ENCODE results near the gene ZNF628.

DNA sequence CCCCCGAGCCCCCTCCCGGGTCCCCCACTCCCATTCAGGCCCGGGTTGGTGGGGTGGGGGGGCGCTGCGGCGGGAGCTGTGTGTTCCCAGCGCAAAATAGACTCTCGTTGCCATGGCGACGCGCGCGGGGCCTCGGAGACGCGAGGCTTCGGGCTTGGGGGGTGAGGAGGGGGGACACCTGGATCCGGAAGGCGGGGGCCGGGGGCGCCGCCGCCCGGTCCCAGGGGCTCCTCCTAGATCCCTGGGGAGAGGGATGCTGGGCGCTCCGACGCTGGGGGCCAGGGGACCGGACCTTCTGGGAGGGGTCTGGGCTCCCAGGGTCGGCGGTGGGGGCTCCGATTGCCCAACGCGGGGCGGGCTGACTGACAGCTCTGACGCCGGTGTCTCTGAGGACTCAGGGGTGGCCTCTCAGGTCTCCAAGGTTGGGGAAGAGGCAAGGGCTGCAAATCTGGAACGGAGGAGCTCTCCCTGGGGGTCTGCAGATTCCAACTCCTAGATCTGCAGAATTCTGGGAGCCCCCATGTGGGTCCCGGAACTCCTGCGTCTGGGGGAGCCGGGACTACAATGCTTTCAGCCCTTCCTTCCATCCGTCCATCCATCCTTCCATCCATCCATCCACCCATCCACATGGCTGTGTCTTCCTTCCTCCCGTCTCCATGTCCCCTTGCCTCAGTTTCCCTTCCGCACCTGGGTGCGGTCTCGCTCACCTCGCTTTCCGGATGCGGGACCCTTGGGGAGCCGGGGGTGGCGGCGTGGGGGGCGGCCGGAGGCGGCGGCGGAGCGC lies 24.3 kb upstream of the ZNF628 start:
- TF ChIP-seq, protein P1, sequence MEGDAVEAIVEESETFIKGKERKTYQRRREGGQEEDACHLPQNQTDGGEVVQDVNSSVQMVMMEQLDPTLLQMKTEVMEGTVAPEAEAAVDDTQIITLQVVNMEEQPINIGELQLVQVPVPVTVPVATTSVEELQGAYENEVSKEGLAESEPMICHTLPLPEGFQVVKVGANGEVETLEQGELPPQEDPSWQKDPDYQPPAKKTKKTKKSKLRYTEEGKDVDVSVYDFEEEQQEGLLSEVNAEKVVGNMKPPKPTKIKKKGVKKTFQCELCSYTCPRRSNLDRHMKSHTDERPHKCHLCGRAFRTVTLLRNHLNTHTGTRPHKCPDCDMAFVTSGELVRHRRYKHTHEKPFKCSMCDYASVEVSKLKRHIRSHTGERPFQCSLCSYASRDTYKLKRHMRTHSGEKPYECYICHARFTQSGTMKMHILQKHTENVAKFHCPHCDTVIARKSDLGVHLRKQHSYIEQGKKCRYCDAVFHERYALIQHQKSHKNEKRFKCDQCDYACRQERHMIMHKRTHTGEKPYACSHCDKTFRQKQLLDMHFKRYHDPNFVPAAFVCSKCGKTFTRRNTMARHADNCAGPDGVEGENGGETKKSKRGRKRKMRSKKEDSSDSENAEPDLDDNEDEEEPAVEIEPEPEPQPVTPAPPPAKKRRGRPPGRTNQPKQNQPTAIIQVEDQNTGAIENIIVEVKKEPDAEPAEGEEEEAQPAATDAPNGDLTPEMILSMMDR (conservative IDR thresholded peaks at IDR 0.05 in 1 of 2, IDR thresholded peaks at IDR 0.05 in 1 of 2; ENCODE audit: extremely low read depth in 1 of 2, insufficient read depth in 1 of 2, low read depth in 1 of 2, low read length in 2 of 2), result no peak
- peak; percentile 71 for TF ChIP-seq EZH2 (IDR thresholded peaks at IDR 0.05; ENCODE audit: borderline replicate concordance, low read length)
